ENCODE measurements around the gene CHIT1. TPM values are rescaled to one million over a fixed set of nuclear protein-coding genes. Genes with fewer than 3 reads are reported as not detected.
A peak's percentile ranks its signal among the peaks of the same experiment; 100 is the strongest.

The CHIT1 gene
- total and polyA plus RNA-seq, 8 donors: 0.09 to 3.0 (median 0.24) TPM; not detected in 1

GRCh38 chr1:203199816-203200571 is 29.5 kb downstream of the CHIT1 start:
- no peaks in the 10 kb centered on the region for H3K9me3 ChIP-seq
- peak in 2 of 4 donors; percentile 55 to 71 for DNase-seq
- no peaks in the 10 kb centered on the region for H3K36me3 ChIP-seq
- peaks cover 9 to 48% of the 10 kb centered on the region in 2 donors for H3K4me1 ChIP-seq
- peak overlapping the region; percentile 51 to 68 for H3K27ac ChIP-seq
- no peak overlapping the region for H3K4me3 ChIP-seq
- intact Hi-C loops (cut with DNase I): no loop called here
- TF ChIP-seq, protein P1, sequence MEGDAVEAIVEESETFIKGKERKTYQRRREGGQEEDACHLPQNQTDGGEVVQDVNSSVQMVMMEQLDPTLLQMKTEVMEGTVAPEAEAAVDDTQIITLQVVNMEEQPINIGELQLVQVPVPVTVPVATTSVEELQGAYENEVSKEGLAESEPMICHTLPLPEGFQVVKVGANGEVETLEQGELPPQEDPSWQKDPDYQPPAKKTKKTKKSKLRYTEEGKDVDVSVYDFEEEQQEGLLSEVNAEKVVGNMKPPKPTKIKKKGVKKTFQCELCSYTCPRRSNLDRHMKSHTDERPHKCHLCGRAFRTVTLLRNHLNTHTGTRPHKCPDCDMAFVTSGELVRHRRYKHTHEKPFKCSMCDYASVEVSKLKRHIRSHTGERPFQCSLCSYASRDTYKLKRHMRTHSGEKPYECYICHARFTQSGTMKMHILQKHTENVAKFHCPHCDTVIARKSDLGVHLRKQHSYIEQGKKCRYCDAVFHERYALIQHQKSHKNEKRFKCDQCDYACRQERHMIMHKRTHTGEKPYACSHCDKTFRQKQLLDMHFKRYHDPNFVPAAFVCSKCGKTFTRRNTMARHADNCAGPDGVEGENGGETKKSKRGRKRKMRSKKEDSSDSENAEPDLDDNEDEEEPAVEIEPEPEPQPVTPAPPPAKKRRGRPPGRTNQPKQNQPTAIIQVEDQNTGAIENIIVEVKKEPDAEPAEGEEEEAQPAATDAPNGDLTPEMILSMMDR (IDR thresholded peaks at IDR 0.05): no peak
- peak; percentile 65 for ATAC-seq
- H3K27me3 ChIP-seq: no peaks in the 10 kb centered on the region

DNA sequence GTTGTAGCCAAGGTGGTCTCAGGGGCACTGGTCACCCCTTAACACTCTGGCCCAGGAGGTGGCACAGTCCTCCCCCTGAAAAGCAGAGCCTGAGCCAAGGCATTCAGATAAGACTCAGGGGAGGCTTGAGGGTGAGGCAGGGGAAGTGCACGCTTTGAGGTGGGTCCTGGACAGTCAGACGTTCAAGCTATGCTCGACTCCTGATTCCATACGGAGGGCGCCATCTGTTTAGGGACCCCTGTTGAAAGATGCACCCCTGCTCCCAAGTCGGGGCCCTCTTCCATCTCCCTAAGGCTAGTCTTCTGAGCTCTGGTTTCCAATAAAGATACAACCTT is 30.0 kb downstream of the CHIT1 start:
- DNase-seq (no peak), ATAC-seq (no peak)
- no peaks in the 10 kb centered on the region for H3K36me3 ChIP-seq
- H3K9me3 ChIP-seq: no peaks in the 10 kb centered on the region
- no peak overlapping the region for H3K4me3 ChIP-seq
- H3K4me1 ChIP-seq: peaks cover 9 to 48% of the 10 kb centered on the region in 2 donors
- TF ChIP-seq, protein P1 (IDR thresholded peaks at IDR 0.05): no peak
- H3K27ac ChIP-seq: peak overlapping the region; percentile 51 to 68
- intact Hi-C loops (cut with DNase I): no loop called here
- H3K27me3 ChIP-seq: no peaks in the 10 kb centered on the region

DNA sequence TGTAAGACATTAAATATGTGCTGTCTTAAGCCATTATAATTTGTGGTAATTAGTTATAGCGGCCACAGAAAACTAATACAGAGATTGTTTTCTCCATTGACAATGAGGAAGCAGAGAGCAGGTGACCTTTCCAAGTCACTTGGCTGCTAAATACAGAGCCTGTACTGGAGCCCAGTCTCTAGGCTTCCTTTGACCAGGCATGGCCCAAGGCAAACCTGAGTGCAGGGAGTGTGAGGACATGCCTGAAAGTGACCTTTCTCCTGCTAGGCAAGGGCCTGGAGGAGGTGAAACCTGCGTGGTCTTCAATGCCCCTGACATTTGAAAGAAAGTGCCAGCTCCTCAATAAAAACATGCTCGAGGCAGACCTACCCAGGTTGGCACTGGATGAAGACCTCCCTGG is 30.5 kb downstream of the CHIT1 start:
- DNase-seq (no peak), ATAC-seq (no peak)
- H3K4me3 ChIP-seq: no peak overlapping the region
- H3K27me3 ChIP-seq: no peaks in the 10 kb centered on the region
- H3K36me3 ChIP-seq: no peaks in the 10 kb centered on the region
- H3K9me3 ChIP-seq: no peaks in the 10 kb centered on the region
- intact Hi-C loops (cut with DNase I): no loop called here
- TF ChIP-seq, protein P1 (IDR thresholded peaks at IDR 0.05): no peak
- H3K27ac ChIP-seq: peak overlapping the region; percentile 51 to 68
- H3K4me1 ChIP-seq: peaks cover 9 to 48% of the 10 kb centered on the region in 2 donors

DNA sequence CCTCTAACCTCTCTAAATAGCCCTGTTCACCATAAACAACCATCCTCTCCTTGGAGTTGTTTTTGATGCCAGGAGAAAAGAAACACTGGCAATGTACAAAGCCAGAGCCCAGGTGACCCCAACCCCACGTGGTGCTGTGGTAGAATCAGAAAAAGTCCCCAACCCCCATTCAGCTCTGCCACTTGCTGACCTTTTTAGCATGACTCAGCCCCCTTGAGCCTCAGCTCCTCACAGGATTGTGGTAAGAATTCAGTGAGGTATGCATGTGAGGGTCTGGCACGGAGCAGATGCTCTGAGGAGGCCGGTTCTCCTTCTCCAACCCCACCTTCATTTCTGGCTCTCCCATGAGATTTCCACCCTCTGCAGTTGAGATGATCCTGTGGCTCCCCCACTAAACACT is 31.8 kb downstream of the CHIT1 start:
- DNase-seq (no peak), ATAC-seq (peak; percentile 37)
- no peaks in the 10 kb centered on the region for H3K27me3 ChIP-seq
- intact Hi-C loops (cut with DNase I): no loop called here
- TF ChIP-seq, protein P1 (IDR thresholded peaks at IDR 0.05): no peak
- H3K36me3 ChIP-seq: no peaks in the 10 kb centered on the region
- peaks cover 9 to 40% of the 10 kb centered on the region in 2 donors for H3K4me1 ChIP-seq
- no peak overlapping the region for H3K27ac ChIP-seq
- no peaks in the 10 kb centered on the region for H3K9me3 ChIP-seq
- H3K4me3 ChIP-seq: no peak overlapping the region

DNA sequence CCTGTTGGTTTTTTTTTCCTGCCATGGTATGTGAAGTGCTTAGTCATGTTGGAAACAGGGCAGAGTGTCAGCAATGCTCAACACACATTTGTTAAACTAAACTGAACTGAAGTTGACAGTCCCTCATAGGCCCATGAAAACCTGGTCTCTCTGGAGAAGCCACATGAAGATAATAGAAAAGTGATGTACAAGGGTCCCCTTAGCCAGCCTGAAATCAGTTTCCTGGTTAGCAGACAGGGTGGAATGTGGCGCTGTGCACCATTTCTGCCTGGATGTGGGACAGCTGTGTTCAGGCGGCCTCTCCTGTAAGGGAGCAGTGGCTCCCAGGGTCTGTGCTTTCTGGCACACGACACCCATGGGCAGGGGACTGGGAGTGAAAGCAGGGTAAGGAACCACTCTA is 33.1 kb downstream of the CHIT1 start:
- TF ChIP-seq, protein P1 (IDR thresholded peaks at IDR 0.05): no peak
- peaks cover 9 to 28% of the 10 kb centered on the region in 2 donors for H3K4me1 ChIP-seq
- no peaks in the 10 kb centered on the region for H3K9me3 ChIP-seq
- no peaks in the 10 kb centered on the region for H3K36me3 ChIP-seq
- intact Hi-C loops (cut with DNase I): no loop called here
- H3K4me3 ChIP-seq: no peak overlapping the region
- no peak for DNase-seq
- no peak overlapping the region for H3K27ac ChIP-seq
- H3K27me3 ChIP-seq: no peaks in the 10 kb centered on the region
- no peak for ATAC-seq
